Tongue (tissue), 3 donors: ENCODE data around the gene NFIC. TPM values are rescaled to one million over a fixed set of nuclear protein-coding genes. Genes with fewer than 3 reads are reported as not detected.

Experiments
- DNase-seq: peaks from one replicate; pipeline ENCODE4 v3.0.0-alpha.2; 2015
- small RNA-seq: library from RNA; depleted of rRNA; stranded (forward); fragments of <200 nt; gene quantifications from one replicate; pipeline ENCODE3, GENCODE V24; 2014; ENCODE audit warnings: low replicate concordance
- total RNA-seq: library from RNA; depleted of rRNA; stranded (reverse); fragments of >200 nt; gene quantifications from one replicate; pipeline ENCODE4 v1.2.3, GENCODE V29; 2014

The NFIC gene
- total RNA-seq, 1 donor from 2014 or later = 70.0 TPM

DNA sequence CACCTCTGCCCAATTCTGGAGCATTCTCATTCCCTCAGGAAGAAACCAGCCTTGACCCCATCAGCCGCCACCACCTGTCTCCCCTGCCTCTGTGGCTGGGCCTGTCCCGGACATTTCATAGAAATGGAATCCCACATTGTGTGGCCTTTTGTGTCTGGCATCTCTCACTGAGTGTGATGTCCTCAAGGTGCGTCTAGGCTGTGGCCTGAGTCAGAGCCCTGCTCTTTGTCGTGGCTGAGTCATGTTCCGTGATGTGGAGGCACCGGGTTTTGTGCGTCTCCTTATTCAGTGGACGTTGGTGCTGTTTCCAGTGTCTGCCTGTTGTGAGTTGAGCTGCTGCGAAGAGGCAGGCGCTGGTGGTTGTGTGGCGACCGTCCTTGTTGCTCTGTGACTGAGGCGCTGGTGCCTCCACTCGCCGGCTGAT lies 143.2 kb downstream of the NFIC start:
- DNase-seq = no peak

DNA sequence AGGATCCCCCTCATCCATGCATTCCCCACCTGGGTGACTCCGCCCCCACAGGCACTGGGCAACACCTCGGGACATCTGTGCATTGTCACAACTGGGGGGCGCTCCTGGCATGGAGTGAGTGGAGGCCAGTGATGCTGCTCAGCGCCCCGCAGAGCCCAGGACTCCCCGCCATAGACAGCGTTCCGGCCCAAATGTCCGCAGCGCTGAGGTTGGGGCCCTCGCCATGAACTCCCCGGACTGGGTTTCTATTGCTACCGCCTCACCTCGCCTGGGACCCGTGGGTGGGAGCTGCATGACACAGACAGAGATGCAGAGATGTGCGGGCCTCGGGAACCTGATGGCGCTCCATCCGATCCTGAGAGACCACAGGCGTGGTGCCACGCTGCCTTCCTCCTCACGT lies 144.3 kb downstream of the NFIC start:
- DNase-seq = no peak

DNA sequence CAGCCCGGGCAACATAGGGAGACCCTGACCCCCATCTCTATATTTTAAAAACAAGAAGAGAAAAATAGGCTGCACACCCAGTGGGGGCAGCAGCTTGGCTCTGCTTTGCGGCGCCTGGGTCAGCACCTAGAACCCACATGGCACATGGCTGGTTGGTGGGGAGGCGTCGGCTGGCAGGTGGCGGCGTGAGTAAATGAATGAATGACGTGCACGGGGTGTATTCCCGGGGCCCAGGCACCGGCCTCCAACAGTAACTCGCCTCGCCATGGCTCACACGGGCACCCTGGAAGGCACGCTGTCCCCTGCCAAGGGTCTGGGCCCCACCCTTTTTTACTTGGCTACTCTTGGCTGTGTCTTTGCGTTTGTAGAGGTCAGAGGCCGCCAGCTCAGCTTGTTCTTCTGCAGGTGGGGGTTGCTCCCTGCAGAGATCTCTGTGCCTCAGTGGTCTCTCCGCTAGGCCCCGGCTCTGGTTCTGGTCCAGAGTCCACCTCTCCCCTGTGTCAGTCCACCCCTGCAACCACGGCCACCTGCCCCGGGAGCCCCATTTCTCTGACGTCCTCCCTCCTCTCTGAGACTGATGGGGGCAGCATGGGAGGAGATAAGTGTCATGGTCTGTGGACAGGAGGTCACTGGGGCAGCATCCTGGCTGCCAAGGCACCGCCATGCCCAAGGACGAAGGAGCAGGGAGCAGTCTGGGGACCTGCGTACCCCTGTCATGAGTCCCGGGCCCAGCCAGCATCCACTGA lies 145.3 kb downstream of the NFIC start:
- no peak for DNase-seq

DNA sequence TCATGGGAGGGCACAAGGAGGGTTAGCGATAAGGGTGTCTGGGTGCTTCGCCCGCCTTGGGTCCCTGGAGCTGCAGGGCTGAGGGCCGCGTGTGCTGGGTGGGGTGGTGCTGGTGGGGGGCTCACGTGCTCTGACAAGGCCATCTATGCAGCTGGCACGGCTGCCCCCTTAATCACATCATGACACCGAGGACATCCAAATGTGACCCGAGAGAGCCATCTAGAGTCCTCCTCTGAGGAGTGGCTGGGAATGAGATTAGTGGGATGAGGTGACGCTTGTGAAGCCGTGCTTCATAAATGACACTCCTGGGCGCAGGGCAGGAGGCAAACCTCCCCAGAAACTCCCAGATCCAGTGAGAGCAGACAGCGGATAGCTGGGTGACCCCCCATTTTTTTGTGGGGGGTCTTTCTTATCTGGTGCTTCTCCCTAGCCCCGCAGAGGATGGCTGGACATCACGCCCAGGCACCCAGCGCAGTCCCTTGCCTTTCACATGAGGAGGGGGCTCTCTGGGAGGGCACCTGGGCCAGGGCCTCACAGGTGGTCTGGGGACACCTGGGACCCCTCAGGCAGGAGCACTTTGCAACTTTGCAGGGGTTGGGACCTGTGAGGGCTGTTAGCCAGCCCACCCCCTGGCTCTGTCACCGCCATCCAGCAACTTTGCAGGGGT lies 146.3 kb downstream of the NFIC start:
- DNase-seq = no peak

DNA sequence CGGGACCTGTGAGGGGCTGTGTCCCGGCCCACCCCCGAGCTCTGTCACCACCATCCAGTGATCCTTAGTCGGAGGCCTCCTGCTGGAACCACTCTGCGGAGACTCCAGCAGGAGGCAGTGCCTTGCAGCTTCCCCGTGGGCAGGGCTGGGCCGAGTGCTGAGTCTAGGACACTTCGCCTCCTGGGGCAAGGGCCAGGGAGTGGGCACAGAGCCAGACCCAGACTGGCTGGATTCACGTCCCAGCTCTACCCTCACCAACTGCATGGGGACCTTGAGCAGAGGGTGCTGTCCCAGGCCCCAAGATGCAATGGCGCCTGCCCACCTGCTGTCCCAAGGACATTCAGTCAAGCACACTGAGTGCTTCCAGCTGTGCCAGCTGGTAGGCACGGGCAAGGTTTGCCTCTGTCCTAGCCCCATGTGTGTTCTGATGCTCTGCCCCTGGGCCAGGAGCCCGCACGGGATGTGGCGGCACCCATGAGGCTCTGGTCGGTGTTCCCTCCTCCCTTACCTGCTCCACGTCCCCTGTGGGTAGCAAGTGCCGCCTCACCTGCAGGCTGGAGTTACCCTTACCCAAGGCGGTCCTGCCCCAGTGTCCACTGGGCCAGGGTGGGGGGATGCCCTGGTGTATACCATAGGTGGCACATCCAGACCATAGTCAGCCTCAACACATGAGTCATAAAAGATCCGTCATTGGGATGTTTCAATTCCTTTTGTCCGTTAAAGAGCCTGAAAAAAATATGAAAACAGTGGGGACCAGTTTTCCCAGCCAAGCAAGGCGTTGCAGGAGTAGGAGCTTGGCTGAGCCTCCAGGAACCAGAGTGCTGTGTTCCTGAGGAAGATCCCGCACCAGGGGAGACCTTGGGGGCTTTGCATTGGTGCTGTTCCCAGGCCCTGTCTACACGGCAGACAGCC lies 147.1 kb downstream of the NFIC start:
- no peak for DNase-seq

DNA sequence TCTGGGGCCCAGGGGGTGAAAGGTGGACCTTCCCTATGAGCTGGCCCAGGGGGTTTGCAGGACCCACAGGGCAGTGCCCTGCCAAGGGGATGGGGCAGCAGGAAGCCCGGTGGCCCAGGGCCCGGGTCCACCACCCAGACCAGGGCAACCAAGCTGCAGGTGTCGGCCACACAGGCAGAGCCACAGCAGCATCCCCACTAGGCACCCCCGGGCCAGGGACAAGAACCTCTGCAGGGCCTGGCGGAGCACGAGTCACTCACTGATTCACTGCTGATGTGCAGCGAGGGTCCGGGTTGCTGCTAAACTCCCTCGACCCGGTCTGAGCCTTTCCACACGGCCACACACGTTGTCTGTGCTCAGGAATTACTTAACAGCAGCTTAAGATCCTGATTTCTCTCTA lies 148.5 kb downstream of the NFIC start:
- DNase-seq = no peak

DNA sequence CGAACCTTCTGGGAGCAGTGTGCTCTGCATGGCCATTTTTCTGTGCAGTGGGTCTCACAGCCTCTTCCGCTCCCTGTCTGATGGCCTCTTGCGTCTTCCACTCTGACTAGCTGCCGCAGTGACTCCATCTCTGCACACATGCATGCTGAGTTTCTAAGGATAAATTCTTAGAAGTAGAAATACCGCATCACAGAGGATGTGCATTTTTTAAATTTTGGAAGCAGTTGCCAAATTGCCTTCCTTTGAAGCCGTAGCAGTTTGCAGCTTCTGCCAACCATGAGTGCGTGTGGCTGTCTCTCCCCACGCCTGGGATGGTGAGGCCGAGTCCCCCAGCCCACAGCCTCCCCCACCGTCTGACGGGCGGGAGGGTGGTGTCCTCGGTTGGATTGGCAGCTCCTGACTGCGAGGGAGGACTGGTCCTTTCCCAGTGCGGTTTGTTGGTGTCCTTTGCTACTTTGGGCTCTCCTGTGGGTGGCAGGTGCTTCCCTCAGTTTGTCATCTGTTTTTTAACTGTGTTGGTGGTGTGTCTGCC lies 149.6 kb downstream of the NFIC start:
- no peak for DNase-seq

DNA sequence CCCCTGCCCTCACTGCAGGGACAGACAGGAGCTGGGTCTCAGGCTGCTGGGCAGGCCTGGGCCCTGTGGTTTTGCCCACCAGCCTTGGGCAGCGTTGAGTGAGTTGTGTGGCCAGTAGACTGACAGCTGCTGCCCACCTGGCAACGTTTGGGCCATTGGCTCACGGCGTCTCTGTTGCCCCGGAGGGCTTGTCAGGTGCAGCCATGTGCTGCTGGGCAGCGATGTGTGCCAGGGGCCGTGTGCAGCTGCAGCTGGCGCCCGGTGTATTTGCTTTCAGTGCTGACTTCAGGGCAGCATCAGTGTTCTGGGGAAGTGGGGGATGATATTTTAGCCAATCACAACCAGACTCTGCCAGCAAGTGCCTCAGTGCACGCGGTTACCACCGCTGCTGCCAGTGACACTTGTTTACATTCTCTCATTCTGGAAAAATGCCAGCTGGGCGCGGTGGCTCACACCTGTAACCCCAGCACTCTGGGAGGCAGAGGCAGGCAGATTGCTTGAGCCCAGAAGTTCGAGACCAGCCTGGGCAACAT lies 150.4 kb downstream of the NFIC start:
- peak; percentile 53 for DNase-seq

DNA sequence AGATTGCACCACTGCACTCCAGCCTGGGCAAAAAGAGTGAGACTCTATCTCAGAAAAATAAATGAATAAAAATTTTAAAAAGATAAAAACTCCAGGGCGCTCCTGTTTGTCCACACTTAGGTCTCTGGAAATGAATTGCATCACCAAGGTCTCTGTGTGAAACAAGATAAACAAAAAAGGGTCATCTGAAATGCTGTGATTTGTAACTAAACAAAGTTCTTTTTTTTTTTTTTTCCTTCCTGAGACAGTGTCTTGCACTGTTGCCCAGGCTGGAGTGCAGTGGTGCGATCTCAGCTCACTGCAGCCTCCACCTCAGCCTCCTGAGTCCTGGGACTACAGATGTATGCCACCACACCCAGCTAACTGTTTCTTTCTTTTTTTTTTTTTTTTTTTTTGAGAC lies 151.3 kb downstream of the NFIC start:
- no peak for DNase-seq

DNA sequence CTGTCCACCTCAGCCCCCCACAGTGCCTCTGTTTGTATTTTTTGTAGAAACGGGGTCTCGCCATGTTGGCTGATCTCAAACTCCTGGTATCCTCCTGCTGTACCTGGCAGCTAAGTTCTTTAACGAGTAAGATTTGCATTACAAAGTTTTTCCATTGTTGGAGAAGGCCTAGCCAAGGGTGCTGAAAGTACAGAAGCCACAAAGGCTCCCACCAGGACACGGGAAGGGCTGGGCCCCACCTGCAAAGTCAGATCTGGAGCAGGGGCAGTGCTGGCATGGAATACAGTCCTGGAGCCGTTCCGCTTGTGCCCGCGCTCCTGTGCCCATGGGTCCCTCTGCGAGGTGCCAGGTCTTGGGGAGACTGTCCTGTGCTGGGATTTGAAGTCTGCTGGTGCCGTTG lies 151.9 kb downstream of the NFIC start:
- DNase-seq = no peak

DNA sequence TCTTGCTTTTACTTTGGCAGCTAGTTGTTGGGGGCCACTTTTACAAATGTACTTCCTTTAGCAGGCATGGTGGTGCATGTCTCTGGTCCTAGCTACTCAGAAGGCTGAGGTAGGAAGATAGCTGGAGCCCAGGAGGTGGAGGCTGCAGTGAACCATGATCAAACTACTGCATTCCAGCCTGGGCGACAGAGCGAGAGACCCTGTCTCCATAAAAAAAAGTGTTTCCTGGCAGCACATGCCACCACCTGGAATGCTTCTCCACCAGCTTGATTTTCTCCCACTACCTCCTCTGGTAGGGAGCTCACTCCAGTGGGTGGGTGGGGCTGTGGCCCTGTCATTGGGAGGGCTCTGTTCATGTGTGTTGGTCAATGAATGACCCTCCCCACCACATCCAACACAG lies 152.3 kb downstream of the NFIC start:
- DNase-seq = no peak

Small RNA genes within 50 kb of the gene (small RNA-seq; reads per million reads assigned to genes)
- not detected for gene AC005514.1

Other genes starting within 250 kb of the NFIC start
- 6.1 TPM for gene GNA15, start 230.6 kb upstream of the NFIC start, total RNA-seq
- gene S1PR4, start 187.8 kb upstream of the NFIC start, total RNA-seq = 1.0 TPM
- gene NCLN, start 180.7 kb upstream of the NFIC start, total RNA-seq = 20.0 TPM
- gene CELF5, start 141.9 kb upstream of the NFIC start, total RNA-seq = 0.10 TPM
- not detected for gene SMIM24, start 113.9 kb downstream of the NFIC start, total RNA-seq
- not detected for gene SMIM44, start 116.9 kb downstream of the NFIC start, total RNA-seq
- 15.8 TPM for gene DOHH, start 134.1 kb downstream of the NFIC start, total RNA-seq
- 47.2 TPM for gene FZR1, start 139.7 kb downstream of the NFIC start, total RNA-seq
- not detected for gene TEKTIP1, start 172.6 kb downstream of the NFIC start, total RNA-seq
- gene MFSD12, start 191.0 kb downstream of the NFIC start, total RNA-seq = 20.6 TPM
- gene HMG20B, start 206.4 kb downstream of the NFIC start, total RNA-seq = 34.7 TPM
- 0.21 TPM for gene GIPC3, start 218.9 kb downstream of the NFIC start, total RNA-seq
- 2.4 TPM for gene TBXA2R, start 240.3 kb downstream of the NFIC start, total RNA-seq